Astrocyte (in vitro differentiated cells and primary cell): ENCODE results near the gene WDR5.

ENCODE experiments used
- CTCF ChIP-seq: IDR thresholded peaks from 2 replicates; pipeline ENCODE4 v1.5.1; 2011; ENCODE audit warnings: low read depth, mild to moderate bottlenecking, inconsistent platforms, low read length, moderate library complexity; ENCODE audit not compliant: insufficient read depth
- EZH2 ChIP-seq: IDR thresholded peaks from 2 replicates; pipeline ENCODE4 v1.6.1; 2012; ENCODE audit warnings: mild to moderate bottlenecking, low read length, inconsistent platforms; ENCODE audit not compliant: insufficient read depth

- TF ChIP-seq CTCF (no peak), EZH2 (peak; percentile 39)
Observed at GRCh38 chr9:134176599-134176968, 40.7 kb downstream of the WDR5 start.
